CD4-positive, alpha-beta T cell (primary cell): ENCODE data around the gene SLF2. TPM values are rescaled to one million over a fixed set of nuclear protein-coding genes. Genes with fewer than 3 reads are reported as not detected.
A peak's percentile ranks its signal among the peaks of the same experiment; 100 is the strongest.

Experiments used
- ATAC-seq: fragments of 200-7000 bp; cut with Tn5 transposase; one replicate; pipeline ENCODE4 v1.10.0; 2022; ENCODE audit warnings: mild to moderate bottlenecking; ENCODE audit not compliant: poor library complexity
- CTCF ChIA-PET: fragments of 350-600 bp; sonication (Branson Sonifier 250); formaldehyde crosslinking; loops from one replicate; lab custom pipeline; 2021; ENCODE audit warnings: antibody characterized with exemption, inconsistent platforms; lab: Charles Lee
- POLR2A ChIA-PET: fragments of 350-600 bp; sonication (Branson Sonifier 250); formaldehyde crosslinking; loops from one replicate; lab custom pipeline; 2021; ENCODE audit warnings: antibody characterized with exemption, inconsistent platforms; lab: Charles Lee
- DNase-seq, 14 experiments: peaks; one replicate each; pipeline ENCODE4 v3.0.0-alpha.2; 2013 to 2020; ENCODE audit warnings: mixed read lengths in 2 of 14
- H3K27ac ChIP-seq, 2 donors: one replicate each; pipeline versions ENCODE4 v1.5.1 to v1.7.0; 2013; ENCODE audit warnings: low read length in 2 of 2, low read depth in 1 of 2, mild to moderate bottlenecking in 1 of 2
- H3K27me3 ChIP-seq, 2 experiments: 1 replicate in 1 of 2; 2 replicates in 1 of 2; pipeline versions ENCODE4 v1.6.1 to v1.7.0; 2013; ENCODE audit warnings: low read length in 2 of 2, control low read depth in 1 of 2, mild to moderate bottlenecking in 1 of 2, moderate library complexity in 1 of 2; ENCODE audit not compliant: insufficient read depth in 2 of 2, control insufficient read depth in 1 of 2
- H3K36me3 ChIP-seq: one replicate; pipeline ENCODE4 v1.6.1; 2013; ENCODE audit warnings: low read length, control low read depth; ENCODE audit not compliant: insufficient read depth
- H3K4me1 ChIP-seq: one replicate; pipeline ENCODE4 v1.6.1; 2013; ENCODE audit warnings: low read length, control low read depth; ENCODE audit not compliant: insufficient read depth
- H3K4me3 ChIP-seq: one replicate; pipeline ENCODE4 v1.5.1; 2013; ENCODE audit warnings: mild to moderate bottlenecking, low read length, moderate library complexity
- H3K9me3 ChIP-seq, 2 experiments: 1 replicate in 1 of 2; 2 replicates in 1 of 2; pipeline versions ENCODE4 v1.6.1 to v1.7.0; 2013; ENCODE audit warnings: low read length in 2 of 2, mild to moderate bottlenecking in 2 of 2, control low read depth in 1 of 2, moderate library complexity in 1 of 2; ENCODE audit not compliant: control insufficient read depth in 1 of 2, insufficient read depth in 1 of 2
- H3K27ac Mint-ChIP-seq: one replicate; pipeline ENCODE4 v1.8.0; 2020; ENCODE audit warnings: mixed read lengths
- H3K27me3 Mint-ChIP-seq: one replicate; pipeline ENCODE4 v1.8.0; 2021; ENCODE audit warnings: mixed read lengths
- H3K36me3 Mint-ChIP-seq: one replicate; pipeline ENCODE4 v1.8.0; 2021; ENCODE audit warnings: low read depth, mixed read lengths
- H3K4me1 Mint-ChIP-seq: one replicate; pipeline ENCODE4 v1.8.0; 2021; ENCODE audit warnings: low read depth, mixed read lengths
- H3K4me3 Mint-ChIP-seq: one replicate; pipeline ENCODE4 v1.8.0; 2020; ENCODE audit warnings: mild to moderate bottlenecking, mixed read lengths
- H3K9me3 Mint-ChIP-seq: one replicate; pipeline ENCODE4 v1.8.0; 2020; ENCODE audit warnings: mixed read lengths
- CTCF ChIP-seq: fragments of 200-600 bp; IDR thresholded peaks from one replicate; pipeline ENCODE4 v1.8.0; 2022; ENCODE audit warnings: antibody characterized with exemption, mild to moderate bottlenecking
- intact Hi-C, 2 experiments: fragments of 100-400 bp; cut with DNase I in 1 of 2; cut with micrococcal nuclease in 1 of 2; formaldehyde crosslinking; loops; one replicate each; pipeline versions ENCODE4 v1.15.1 to v1.9.0; 2023 to 2025; cut with DNase I, micrococcal nuclease
- total RNA-seq, 174 experiments: library from RNA in 2 of 174; stranded (reverse) in 2 of 174; gene quantifications; one replicate each; pipeline ENCODE4 v1.2.3 and lab custom pipeline; 2021 to 2026

Gene SLF2
- total RNA-seq, 2 experiments from 2014 or later, result 11.1 TPM

DNA sequence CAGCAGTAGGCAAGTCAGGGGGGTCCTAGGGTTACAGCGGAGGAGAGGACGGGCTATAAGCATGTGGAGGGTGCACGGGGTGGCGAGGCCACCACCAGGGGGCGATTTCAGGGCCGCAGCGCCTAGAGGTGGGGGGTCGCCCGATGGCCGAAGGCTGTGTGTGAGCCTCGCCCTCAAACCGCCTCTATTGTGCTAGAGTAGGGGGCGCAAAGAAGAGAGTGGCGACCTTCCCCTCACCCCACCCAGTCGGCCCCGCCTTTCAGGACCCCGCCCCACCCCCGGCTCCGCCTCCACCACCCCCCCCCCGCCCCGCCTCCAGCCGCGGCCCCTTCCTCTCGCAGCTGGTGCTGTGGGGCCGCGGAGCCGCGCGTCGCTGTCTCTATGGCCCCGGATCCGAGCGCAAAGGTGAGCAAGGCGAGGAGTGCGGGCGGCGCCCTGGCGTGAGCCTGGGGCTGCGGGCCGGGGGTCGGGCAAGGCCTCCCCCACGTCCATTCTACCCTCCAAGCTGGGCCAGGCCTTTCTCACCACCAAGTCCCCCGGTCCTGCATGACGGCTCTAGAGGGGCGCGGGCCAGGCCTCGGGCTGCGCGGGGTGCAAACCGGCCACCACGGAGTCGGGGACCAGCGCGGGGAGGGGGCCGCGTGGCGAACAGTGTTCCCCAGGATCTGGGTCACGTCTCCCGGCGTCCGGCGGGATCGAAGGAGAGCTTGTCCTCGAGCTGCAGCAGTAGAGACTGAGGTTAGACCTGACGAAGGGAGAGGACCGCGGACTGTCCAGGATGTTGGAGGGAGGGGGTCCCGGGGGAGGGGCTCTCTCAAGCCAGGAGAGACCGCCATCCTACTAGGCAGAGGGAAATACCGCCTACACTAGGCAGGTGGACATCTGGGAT, 56.7 kb downstream of the SLF2 start, which contains the start of gene SEMA4G:
SEMA4G (plus strand) TSS at position 318 of the 889 bp plus-strand sequence. CDS start 3,409 bp downstream, outside the sequence.
- no peaks in the 10 kb centered on the region for H3K36me3 ChIP-seq
- H3K9me3 ChIP-seq, result no peaks in the 10 kb centered on the region
- H3K4me1 ChIP-seq, result peaks cover 20% of the 10 kb centered on the region
- peak within 1 kb of the TSS; percentile 46 for H3K4me3 ChIP-seq
- H3K27me3 ChIP-seq, result no peaks in the 10 kb centered on the region
- no peak within 1 kb of the TSS for H3K27ac ChIP-seq
- Mint-ChIP-seq H3K4me3 (peak within 1 kb of the TSS; percentile 76), H3K27ac (no peak within 1 kb of the TSS), H3K4me1 (peaks cover 21% of the 10 kb centered on the region), H3K9me3 (no peaks in the 10 kb centered on the region), H3K36me3 (peaks cover 8% of the 10 kb centered on the region), H3K27me3 (no peaks in the 10 kb centered on the region)
- ChIA-PET CTCF (interaction anchor here (0.7 to 1.4 kb wide), 3 partner anchors 50 to 81 kb away, joined by 3 read pairs; no protein-coding TSS in a partner anchor), POLR2A (interaction anchor here (0.6 to 1.1 kb wide), 2 partner anchors 14 to 16 kb away, joined by 3 read pairs; no protein-coding TSS in a partner anchor)
- peak; percentile 77 for ATAC-seq
- intact Hi-C loops, result loop anchor here (1.0 to 2.0 kb wide), 3 partner anchors 21 to 45 kb away; no protein-coding TSS in a partner anchor
- TF ChIP-seq CTCF, result peak; percentile 67
- peak; percentile 14 to 73 (median 36) for DNase-seq

DNA sequence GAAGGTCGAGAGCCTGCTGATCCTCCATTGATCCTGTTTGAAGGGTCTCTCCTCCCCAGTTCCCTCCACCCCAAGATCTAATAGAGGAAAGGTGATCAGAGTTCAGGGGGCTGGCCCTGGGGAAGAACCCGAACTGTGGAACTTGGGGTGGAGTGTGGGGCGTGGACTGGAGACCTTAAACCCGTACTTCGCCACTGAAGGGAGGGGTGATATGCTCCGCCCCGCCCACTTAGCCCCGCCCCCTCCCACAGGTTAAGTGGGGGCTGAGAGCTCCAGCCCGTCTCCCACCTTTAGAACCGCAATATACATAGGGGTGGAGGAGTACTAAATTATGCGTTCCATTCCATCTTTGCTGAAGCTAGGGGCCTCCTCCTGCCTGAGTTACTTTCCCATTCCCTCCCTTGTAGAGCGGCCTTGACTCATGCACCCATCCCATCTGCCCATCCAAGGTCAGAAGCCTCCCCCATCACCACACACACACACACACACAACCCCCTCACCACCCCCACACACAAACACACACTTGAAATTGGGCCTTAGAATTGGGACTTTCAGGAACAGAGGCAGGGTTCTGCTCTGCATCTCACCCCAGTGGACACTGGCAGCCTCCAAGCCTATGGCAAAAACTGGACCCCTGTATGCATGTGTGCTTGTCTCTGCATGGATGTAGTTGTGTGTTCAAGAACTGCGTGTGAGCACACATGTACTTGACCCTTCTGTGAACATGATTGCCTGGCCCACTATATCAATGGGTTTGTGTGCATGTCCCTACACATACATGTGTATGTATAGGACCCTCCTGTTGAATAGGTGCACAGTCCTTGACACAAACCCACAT, 57.5 kb downstream of the SLF2 start:
- CTCF ChIA-PET, result interaction anchor here (0.7 kb wide), 1 partner anchor 57 kb away, joined by 3 read pairs; no protein-coding TSS in a partner anchor
- Histone ChIP-seq H3K27me3 (no peaks in the 10 kb centered on the region), H3K4me3 (peak overlapping the region; percentile 46), H3K9me3 (no peaks in the 10 kb centered on the region), H3K36me3 (no peaks in the 10 kb centered on the region), H3K27ac (no peak overlapping the region), H3K4me1 (peaks cover 20% of the 10 kb centered on the region)
- Mint-ChIP-seq H3K9me3 (no peaks in the 10 kb centered on the region), H3K4me1 (peaks cover 21% of the 10 kb centered on the region), H3K27me3 (no peaks in the 10 kb centered on the region), H3K4me3 (peak overlapping the region; percentile 74), H3K27ac (no peak overlapping the region), H3K36me3 (peaks cover 4% of the 10 kb centered on the region)
- intact Hi-C loops, result loop anchor here in 1 of 2 experiments (2.0 kb wide), 1 partner anchor 21 kb away; no protein-coding TSS in a partner anchor
- DNase-seq, result peak in 8 of 14 experiments; percentile 12 to 66 (median 32)
- peak; percentile 37 for ATAC-seq
- TF ChIP-seq CTCF, result no peak
- POLR2A ChIA-PET, result interaction anchor here (1.1 kb wide), 1 partner anchor 15 kb away, joined by 3 read pairs; no protein-coding TSS in a partner anchor
